GM23248 (cell line): Measurements from ENCODE around the gene GREB1.

Experiments
- EZH2 ChIP-seq: fragments of 200-600 bp; sonication (generic); IDR thresholded peaks from 2 replicates; pipeline ENCODE4 v1.6.1; 2018; ENCODE audit warnings: antibody characterized with exemption, mild to moderate bottlenecking; ENCODE audit not compliant: insufficient read depth, poor library complexity, severe bottlenecking
- EZH2phosphoT487 ChIP-seq: fragments of 200-600 bp; sonication (generic); IDR thresholded peaks from 2 replicates; pipeline ENCODE4 v1.6.1; 2018; ENCODE audit warnings: antibody characterized with exemption, moderate library complexity, mild to moderate bottlenecking, low read depth; ENCODE audit not compliant: insufficient read depth

- TF ChIP-seq EZH2 (no peak), EZH2phosphoT487 (no peak)
Observed at GRCh38 chr2:11581124-11581796, 47.4 kb downstream of the GREB1 start.
